Keratinocyte (primary cell): ENCODE results near the gene ACOX2. TPM values are rescaled to one million over a fixed set of nuclear protein-coding genes. Genes with fewer than 3 reads are reported as not detected.

ENCODE experiments used
- DNase-seq: peaks from one replicate; pipeline ENCODE4 v3.0.0-alpha.2; 2011; ENCODE audit warnings: low read depth, missing footprints, low spot score
- FAIRE-seq: peaks from 2 replicates; lab custom pipeline; 2011; peaks lifted over from hg19 to GRCh38; lab: Jason Lieb, UNC
- H2AFZ ChIP-seq: 2 replicates; pipeline ENCODE4 v1.6.0; 2012; ENCODE audit warnings: low read length, control low read depth, inconsistent platforms; ENCODE audit not compliant: control insufficient read depth
- H3K27ac ChIP-seq: 2 replicates; pipeline ENCODE4 v1.5.1; 2011; ENCODE audit warnings: low read length; ENCODE audit not compliant: control insufficient read depth, insufficient read depth
- H3K27me3 ChIP-seq: 3 replicates; pipeline ENCODE4 v1.6.0; 2011; ENCODE audit warnings: low read length; ENCODE audit not compliant: control insufficient read depth, insufficient read depth; ENCODE audit errors: extremely low read depth
- H3K36me3 ChIP-seq, 2 experiments: 2 replicates in 1 of 2; 3 replicates in 1 of 2; pipeline ENCODE4 v1.5.1; 2011; ENCODE audit warnings: low read length in 2 of 2, mild to moderate bottlenecking in 1 of 2; ENCODE audit not compliant: control insufficient read depth in 2 of 2, insufficient read depth in 2 of 2; ENCODE audit errors: extremely low read depth in 1 of 2
- H3K4me1 ChIP-seq: 3 replicates; pipeline ENCODE4 v1.5.1; 2011; ENCODE audit warnings: low read length; ENCODE audit not compliant: control insufficient read depth, insufficient read depth; ENCODE audit errors: extremely low read depth
- H3K4me2 ChIP-seq: 3 replicates; pipeline ENCODE4 v1.6.0; 2011; ENCODE audit warnings: low read depth, low read length; ENCODE audit not compliant: control insufficient read depth, insufficient read depth; ENCODE audit errors: extremely low read depth
- H3K4me3 ChIP-seq, 3 experiments: fragments of 200-600 bp in 1 of 3; sonication (generic) in 1 of 3; 2 replicates in 2 of 3; 3 replicates in 1 of 3; pipeline ENCODE4 v1.5.1; 2011 to 2016; ENCODE audit warnings: low read length in 3 of 3, mild to moderate bottlenecking in 3 of 3, control low read depth in 2 of 3, inconsistent platforms in 1 of 3, low read depth in 1 of 3, mixed read lengths in 1 of 3, mixed run types in 1 of 3, moderate library complexity in 1 of 3; ENCODE audit not compliant: control insufficient read depth in 2 of 3, insufficient read depth in 2 of 3; ENCODE audit errors: extremely low read depth in 1 of 3
- H3K79me2 ChIP-seq: 2 replicates; pipeline ENCODE4 v1.6.0; 2012; ENCODE audit warnings: low read length; ENCODE audit not compliant: control insufficient read depth, insufficient read depth
- H3K9ac ChIP-seq: 3 replicates; pipeline ENCODE4 v1.6.0; 2011; ENCODE audit warnings: low read length; ENCODE audit not compliant: control insufficient read depth, insufficient read depth; ENCODE audit errors: extremely low read depth
- H3K9me1 ChIP-seq: 3 replicates; pipeline ENCODE4 v1.6.0; 2011; ENCODE audit warnings: low read length; ENCODE audit not compliant: control insufficient read depth, insufficient read depth; ENCODE audit errors: extremely low read depth
- H3K9me3 ChIP-seq: 2 replicates; pipeline ENCODE4 v1.5.1; 2012; ENCODE audit warnings: low read depth, low read length; ENCODE audit not compliant: control insufficient read depth
- H4K20me1 ChIP-seq: 3 replicates; pipeline ENCODE4 v1.6.0; 2011; ENCODE audit warnings: low read length; ENCODE audit not compliant: control insufficient read depth, insufficient read depth; ENCODE audit errors: extremely low read depth
- EZH2 ChIP-seq: IDR thresholded peaks from one replicate; pipeline ENCODE4 v1.6.1; 2012; ENCODE audit warnings: inconsistent platforms, mild to moderate bottlenecking, low read length, moderate library complexity
- dilution Hi-C: fragments of 300-500 bp; cut with MboI; formaldehyde crosslinking; loops from one replicate; pipeline ENCODE4 v1.7.0; 2020; ENCODE audit warnings: low sequenced_read_pairs; ENCODE audit not compliant: extremely low pct_ligation_motif_present
- polyA plus RNA-seq, 5 experiments: library from polyadenylated mRNA; depleted of rRNA in 3 of 5; stranded (reverse) in 3 of 5; stranded (forward) in 1 of 5; unstranded in 1 of 5; fragments of >200 nt; gene quantifications; 1 replicate in 1 of 5; 2 replicates in 3 of 5; 3 replicates in 1 of 5; pipeline versions ENCODE4 v1.2.1 to v1.2.3, GENCODE V29; 2011 to 2012; ENCODE audit warnings: missing spikeins in 2 of 5, low read depth in 1 of 5, low replicate concordance in 1 of 5
- TF ChIP-seq, protein P1 (sequence below), 3 experiments: IDR thresholded peaks in 1 of 3; conservative IDR thresholded peaks in 1 of 3; optimal IDR thresholded peaks in 1 of 3; 2 replicates in 2 of 3; 3 replicates in 1 of 3; pipeline versions ENCODE3 to v1.5.1; 2011; ENCODE audit warnings: low read length in 3 of 3, mild to moderate bottlenecking in 3 of 3, moderate library complexity in 2 of 3, control low read depth in 1 of 3, inconsistent platforms in 1 of 3; ENCODE audit not compliant: insufficient read depth in 2 of 3; ENCODE audit errors: extremely low read depth in 1 of 3

Gene ACOX2
- polyA plus RNA-seq, 1 donor (not counting 4 experiments of a cell fraction or from before 2014, with no cell fraction given) = 0.20 TPM

DNA sequence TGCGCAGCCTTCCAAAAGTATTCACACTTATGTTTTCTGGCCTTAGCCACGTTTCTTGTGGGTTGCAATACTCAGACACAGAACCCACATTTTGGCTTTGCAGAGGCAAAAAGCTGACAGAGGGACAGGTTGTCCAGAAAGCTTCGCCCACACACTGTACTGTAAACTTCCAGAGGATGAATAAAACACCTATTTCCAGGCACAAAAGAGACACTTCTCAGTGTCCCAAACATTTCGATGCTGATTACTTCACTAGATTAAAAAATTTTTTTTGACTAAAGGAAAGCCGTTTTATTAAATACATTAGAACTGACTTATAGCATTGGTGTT lies 73.1 kb downstream of the ACOX2 start:
- no peaks in the 10 kb centered on the region for H4K20me1 ChIP-seq
- DNase-seq = no peak
- H3K9me1 ChIP-seq = no peaks in the 10 kb centered on the region
- H3K27ac ChIP-seq = no peak overlapping the region
- H2AFZ ChIP-seq = no peak overlapping the region
- peak overlapping the region; percentile 50 for H3K4me2 ChIP-seq
- FAIRE-seq = no peak
- no peak overlapping the region for H3K4me3 ChIP-seq
- no peaks in the 10 kb centered on the region for H3K27me3 ChIP-seq
- H3K79me2 ChIP-seq = no peaks in the 10 kb centered on the region
- no peak overlapping the region for H3K9ac ChIP-seq
- H3K9me3 ChIP-seq = no peaks in the 10 kb centered on the region
- TF ChIP-seq, protein P1, sequence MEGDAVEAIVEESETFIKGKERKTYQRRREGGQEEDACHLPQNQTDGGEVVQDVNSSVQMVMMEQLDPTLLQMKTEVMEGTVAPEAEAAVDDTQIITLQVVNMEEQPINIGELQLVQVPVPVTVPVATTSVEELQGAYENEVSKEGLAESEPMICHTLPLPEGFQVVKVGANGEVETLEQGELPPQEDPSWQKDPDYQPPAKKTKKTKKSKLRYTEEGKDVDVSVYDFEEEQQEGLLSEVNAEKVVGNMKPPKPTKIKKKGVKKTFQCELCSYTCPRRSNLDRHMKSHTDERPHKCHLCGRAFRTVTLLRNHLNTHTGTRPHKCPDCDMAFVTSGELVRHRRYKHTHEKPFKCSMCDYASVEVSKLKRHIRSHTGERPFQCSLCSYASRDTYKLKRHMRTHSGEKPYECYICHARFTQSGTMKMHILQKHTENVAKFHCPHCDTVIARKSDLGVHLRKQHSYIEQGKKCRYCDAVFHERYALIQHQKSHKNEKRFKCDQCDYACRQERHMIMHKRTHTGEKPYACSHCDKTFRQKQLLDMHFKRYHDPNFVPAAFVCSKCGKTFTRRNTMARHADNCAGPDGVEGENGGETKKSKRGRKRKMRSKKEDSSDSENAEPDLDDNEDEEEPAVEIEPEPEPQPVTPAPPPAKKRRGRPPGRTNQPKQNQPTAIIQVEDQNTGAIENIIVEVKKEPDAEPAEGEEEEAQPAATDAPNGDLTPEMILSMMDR (optimal IDR thresholded peaks at IDR 0.05 in 1 of 3, IDR thresholded peaks at IDR 0.05 in 1 of 3, conservative IDR thresholded peaks at IDR 0.05 in 1 of 3; ENCODE audit: extremely low read depth in 1 of 3, insufficient read depth in 2 of 3, low read length in 3 of 3) = no peak
- TF ChIP-seq EZH2 = no peak
- dilution Hi-C loops = no loop called here
- H3K4me1 ChIP-seq = peaks cover 5% of the 10 kb centered on the region
- no peaks in the 10 kb centered on the region for H3K36me3 ChIP-seq

- H4K20me1 ChIP-seq = no peaks in the 10 kb centered on the region
- peak overlapping the region; percentile 20 for H2AFZ ChIP-seq
- no peaks in the 10 kb centered on the region for H3K27me3 ChIP-seq
- H3K9ac ChIP-seq = no peak overlapping the region
- no peaks in the 10 kb centered on the region for H3K36me3 ChIP-seq
- peak; percentile 60 for DNase-seq
- H3K4me2 ChIP-seq = peak overlapping the region; percentile 50
- H3K4me1 ChIP-seq = peaks cover 5% of the 10 kb centered on the region
- TF ChIP-seq, protein P1 (optimal IDR thresholded peaks at IDR 0.05 in 1 of 3, IDR thresholded peaks at IDR 0.05 in 1 of 3, conservative IDR thresholded peaks at IDR 0.05 in 1 of 3; ENCODE audit: extremely low read depth in 1 of 3, insufficient read depth in 2 of 3, low read length in 3 of 3) = peak; percentile 94 to 97 (median 94)
- TF ChIP-seq EZH2 = no peak
- dilution Hi-C loops = no loop called here
- no peak overlapping the region for H3K27ac ChIP-seq
- H3K9me3 ChIP-seq = no peaks in the 10 kb centered on the region
- H3K79me2 ChIP-seq = no peaks in the 10 kb centered on the region
- H3K9me1 ChIP-seq = no peaks in the 10 kb centered on the region
- peak overlapping the region in 1 of 3 experiments; percentile 19 for H3K4me3 ChIP-seq
- FAIRE-seq = peak; percentile 89
Observed at GRCh38 chr3:58463181-58463941, 73.6 kb downstream of the ACOX2 start.
